Natural killer cell treated with Interleukin-12 subunit alpha and Interleukin-12 subunit beta and Interleukin-15 and Interleukin-18, amount 100 ng/mL, for 72 hours (primary cell): ENCODE data around the gene SIRT3. TPM values are rescaled to one million over a fixed set of nuclear protein-coding genes. Genes with fewer than 3 reads are reported as not detected.
"Not testable (repeated sequence)": the region's sequence is repeated elsewhere in the genome, so short reads cannot be mapped to it uniquely, and the experiment has no call there.

Experiments
- ATAC-seq, 2 donors: fragments of 150-1000 bp; cut with Tn5 transposase in 1 of 2; sonication (Bioruptor Pico), chemical (Tn5 transposase) in 1 of 2; 2 replicates each; pipeline ENCODE4 v1.10.0; 2021
- DNase-seq: peaks from one replicate; pipeline ENCODE4 v3.0.0; 2022; ENCODE audit warnings: low spot score
- H3K27ac Mint-ChIP-seq, 2 donors: 1 replicate in 1 of 2; 2 replicates in 1 of 2; pipeline ENCODE4 v1.8.0; 2022; ENCODE audit warnings: mixed read lengths in 2 of 2, mild to moderate bottlenecking in 1 of 2, moderate library complexity in 1 of 2
- H3K27me3 Mint-ChIP-seq, 2 donors: 1 replicate in 1 of 2; 2 replicates in 1 of 2; pipeline ENCODE4 v1.8.0; 2022; ENCODE audit warnings: mixed read lengths in 2 of 2
- H3K36me3 Mint-ChIP-seq: one replicate; pipeline ENCODE4 v1.8.0; 2022; ENCODE audit warnings: mixed read lengths
- H3K4me1 Mint-ChIP-seq, 2 donors: 1 replicate in 1 of 2; 2 replicates in 1 of 2; pipeline ENCODE4 v1.8.0; 2022; ENCODE audit warnings: low read depth in 2 of 2, mixed read lengths in 2 of 2, mild to moderate bottlenecking in 1 of 2
- H3K4me3 Mint-ChIP-seq: one replicate; pipeline ENCODE4 v1.8.0; 2022; ENCODE audit warnings: mixed read lengths
- H3K9me3 Mint-ChIP-seq: 2 replicates; pipeline ENCODE4 v1.8.0; 2022; ENCODE audit warnings: mixed read lengths
- total RNA-seq, 2 donors: library from RNA; stranded (reverse); gene quantifications; one replicate each; pipeline ENCODE4 v1.2.3, GENCODE V29; 2022

The SIRT3 gene
- total RNA-seq, 2 donors from 2014 or later, result 13.7 to 16.3 TPM

DNA sequence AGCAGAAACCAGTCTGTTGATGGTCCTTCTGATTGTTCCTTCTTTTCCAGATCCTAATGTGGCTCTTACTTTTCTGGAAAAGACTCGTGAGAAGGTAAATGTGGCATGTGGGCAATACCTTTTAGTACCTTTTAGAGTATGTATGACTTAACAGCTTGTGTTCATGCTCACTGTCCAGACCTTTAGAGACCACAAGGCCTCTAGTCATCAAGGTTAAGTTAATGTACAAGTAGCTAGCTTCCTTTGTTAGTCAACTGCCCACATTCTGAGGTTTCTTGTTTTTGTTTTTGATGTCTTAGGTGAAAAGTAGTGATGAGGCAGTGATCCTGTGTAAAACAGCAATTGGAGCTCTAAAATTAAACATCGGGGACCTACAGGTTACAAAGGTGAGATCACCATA, 8.2 kb upstream of the SIRT3 start:
- H3K4me3 Mint-ChIP-seq, result no peak overlapping the region
- DNase-seq (no peak), ATAC-seq (no peak)
- peaks cover 23 to 27% of the 10 kb centered on the region in 2 donors for H3K4me1 Mint-ChIP-seq
- H3K27ac Mint-ChIP-seq, result no peak overlapping the region
- no peaks in the 10 kb centered on the region for H3K9me3 Mint-ChIP-seq
- no peaks in the 10 kb centered on the region for H3K27me3 Mint-ChIP-seq
- peaks cover 51% of the 10 kb centered on the region for H3K36me3 Mint-ChIP-seq

DNA sequence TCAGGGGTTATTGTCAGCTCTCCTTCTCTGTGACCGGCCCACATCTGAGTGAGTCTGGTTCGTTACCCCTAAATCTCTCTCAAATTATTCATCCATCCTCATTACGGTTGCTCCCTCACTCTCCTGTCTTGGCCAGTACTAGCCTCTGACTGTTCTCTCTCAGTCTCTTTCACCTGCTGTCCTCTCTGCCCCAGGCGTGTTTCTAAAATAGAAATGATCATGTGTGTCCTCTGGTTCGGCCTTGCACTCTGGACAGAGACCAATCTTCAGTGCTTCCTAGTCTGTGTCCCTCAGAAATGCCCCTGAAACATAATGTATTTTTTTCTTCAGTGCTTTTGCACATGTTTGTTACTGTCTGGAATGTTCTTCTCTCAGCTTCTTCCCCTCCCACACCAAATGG, 5.5 kb upstream of the SIRT3 start:
- peak overlapping the region in 1 of 2 donors; percentile 36 for H3K27ac Mint-ChIP-seq
- peaks cover 29 to 42% of the 10 kb centered on the region in 2 donors for H3K4me1 Mint-ChIP-seq
- no peak overlapping the region for H3K4me3 Mint-ChIP-seq
- DNase-seq, result no peak
- H3K27me3 Mint-ChIP-seq, result no peaks in the 10 kb centered on the region
- H3K36me3 Mint-ChIP-seq, result peaks cover 42% of the 10 kb centered on the region
- no peak for ATAC-seq
- H3K9me3 Mint-ChIP-seq, result no peaks in the 10 kb centered on the region

GRCh38 chr11:240315-240714, 4.2 kb upstream of the SIRT3 start:
- H3K27ac Mint-ChIP-seq, result no peak overlapping the region
- DNase-seq (no peak), ATAC-seq (no peak)
- peaks cover 35 to 47% of the 10 kb centered on the region in 2 donors for H3K4me1 Mint-ChIP-seq
- peaks cover 34% of the 10 kb centered on the region for H3K36me3 Mint-ChIP-seq
- no peak overlapping the region for H3K4me3 Mint-ChIP-seq
- H3K9me3 Mint-ChIP-seq, result no peaks in the 10 kb centered on the region
- H3K27me3 Mint-ChIP-seq, result no peaks in the 10 kb centered on the region

- H3K27ac Mint-ChIP-seq, result peak overlapping the region; percentile 97
Observed at GRCh38 chr11:238346-238745, 2.2 kb upstream of the SIRT3 start.

DNA sequence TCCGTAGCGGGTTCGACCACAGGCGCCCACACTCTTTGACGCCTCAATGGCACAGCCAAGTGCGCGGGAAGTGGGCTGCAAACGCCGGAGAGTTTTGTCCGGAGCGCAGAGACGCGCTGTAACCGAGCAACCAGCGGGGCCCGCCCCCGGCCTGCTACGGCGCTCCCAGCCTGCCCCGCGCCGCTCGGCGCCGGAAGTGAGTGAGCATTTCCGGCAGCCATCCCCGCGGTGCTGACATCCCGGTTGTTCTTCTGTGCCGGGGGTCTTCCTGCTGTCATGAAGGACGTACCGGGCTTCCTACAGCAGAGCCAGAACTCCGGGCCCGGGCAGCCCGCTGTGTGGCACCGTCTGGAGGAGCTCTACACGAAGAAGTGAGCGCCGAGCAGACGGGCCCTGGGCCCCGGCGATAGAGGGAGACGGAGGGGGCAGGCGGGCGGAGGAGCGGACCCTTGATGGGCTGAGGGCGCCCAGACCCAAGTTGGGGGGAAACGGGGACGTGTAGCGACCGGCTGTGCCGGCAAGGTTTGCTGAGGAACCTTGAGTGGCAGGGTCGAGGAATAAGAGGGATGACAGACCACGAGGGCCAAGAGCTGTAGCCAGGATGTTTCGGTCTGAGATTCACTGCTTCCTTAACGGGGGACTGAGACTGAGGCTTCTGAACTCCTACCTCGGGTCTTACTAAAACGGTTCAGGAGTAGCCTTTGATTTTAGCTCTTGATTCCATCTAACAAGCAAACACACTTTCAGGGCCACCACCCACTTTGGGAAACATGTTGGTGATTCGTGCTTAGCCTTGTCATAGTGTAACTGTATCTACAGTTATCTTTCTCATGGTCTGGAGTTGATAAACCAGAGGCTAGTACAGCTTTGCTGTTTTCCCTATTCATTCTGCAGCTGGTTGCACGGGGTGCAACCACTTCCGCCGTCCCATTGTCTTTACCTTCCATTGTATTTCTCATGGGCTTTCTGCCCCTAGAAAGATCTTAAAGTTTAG, 929 bp upstream of the SIRT3 start, which contains the start of gene PSMD13:
Gene PSMD13 (plus strand): TSS at position 203 of the 994 bp plus-strand sequence. CDS start 74 bp downstream, at position 277.
- Mint-ChIP-seq H3K36me3 (peaks cover 17% of the 10 kb centered on the region), H3K27me3 (no peaks in the 10 kb centered on the region), H3K4me1 (peaks cover 30 to 40% of the 10 kb centered on the region in 2 donors), H3K9me3 (no peaks in the 10 kb centered on the region), H3K27ac (peak within 1 kb of the TSS; percentile 97), H3K4me3 (peak within 1 kb of the TSS; percentile 96)
- ATAC-seq (peak; percentile 92 to 93), DNase-seq (peak; percentile 95)

More at GRCh38 chr11:238346-238745, 2.2 kb upstream of the SIRT3 start:
- ATAC-seq, H3K9me3 Mint-ChIP-seq, DNase-seq, H3K27me3 Mint-ChIP-seq: not testable (repeated sequence)
- H3K36me3 Mint-ChIP-seq, result peaks cover 26% of the 10 kb centered on the region
- H3K4me1 Mint-ChIP-seq, result peaks cover 36 to 47% of the 10 kb centered on the region in 2 donors
- peak overlapping the region; percentile 96 for H3K4me3 Mint-ChIP-seq

- peak; percentile 28 to 50 for ATAC-seq
- H3K4me1 Mint-ChIP-seq, result peaks cover 23 to 31% of the 10 kb centered on the region in 2 donors
- H3K9me3 Mint-ChIP-seq, result no peaks in the 10 kb centered on the region
- peak overlapping the region; percentile 96 for H3K4me3 Mint-ChIP-seq
- H3K27ac Mint-ChIP-seq, result peak overlapping the region; percentile 97
- H3K27me3 Mint-ChIP-seq, result no peaks in the 10 kb centered on the region
- peaks cover 7% of the 10 kb centered on the region for H3K36me3 Mint-ChIP-seq
- peak; percentile 81 for DNase-seq
Observed at GRCh38 chr11:235609-235996, 539 bp downstream of the SIRT3 start.

DNA sequence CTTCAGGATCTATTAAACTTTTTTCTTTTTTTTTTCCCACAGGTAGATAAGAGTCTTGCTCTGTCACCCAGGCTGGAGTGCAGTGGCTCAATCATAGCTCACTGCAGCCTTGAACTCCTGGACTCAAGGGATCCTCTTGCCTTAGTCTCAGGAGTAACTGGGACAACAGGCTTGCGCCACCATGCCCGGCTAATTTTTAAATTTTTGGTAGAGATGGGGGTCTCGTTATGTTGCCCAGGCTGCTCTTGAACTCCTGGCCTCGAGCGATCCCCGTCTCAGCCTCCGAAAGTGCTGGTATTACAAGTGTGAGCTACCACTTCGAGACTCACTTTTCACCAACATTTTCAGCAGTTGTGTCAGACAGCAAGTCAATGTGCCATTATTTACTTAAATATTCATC, 962 bp downstream of the SIRT3 start:
- no peaks in the 10 kb centered on the region for H3K27me3 Mint-ChIP-seq
- ATAC-seq (no peak), DNase-seq (no peak)
- peak overlapping the region; percentile 96 for H3K4me3 Mint-ChIP-seq
- peak overlapping the region; percentile 97 for H3K27ac Mint-ChIP-seq
- peaks cover 20 to 31% of the 10 kb centered on the region in 2 donors for H3K4me1 Mint-ChIP-seq
- H3K36me3 Mint-ChIP-seq, result peaks cover 7% of the 10 kb centered on the region
- H3K9me3 Mint-ChIP-seq, result no peaks in the 10 kb centered on the region

DNA sequence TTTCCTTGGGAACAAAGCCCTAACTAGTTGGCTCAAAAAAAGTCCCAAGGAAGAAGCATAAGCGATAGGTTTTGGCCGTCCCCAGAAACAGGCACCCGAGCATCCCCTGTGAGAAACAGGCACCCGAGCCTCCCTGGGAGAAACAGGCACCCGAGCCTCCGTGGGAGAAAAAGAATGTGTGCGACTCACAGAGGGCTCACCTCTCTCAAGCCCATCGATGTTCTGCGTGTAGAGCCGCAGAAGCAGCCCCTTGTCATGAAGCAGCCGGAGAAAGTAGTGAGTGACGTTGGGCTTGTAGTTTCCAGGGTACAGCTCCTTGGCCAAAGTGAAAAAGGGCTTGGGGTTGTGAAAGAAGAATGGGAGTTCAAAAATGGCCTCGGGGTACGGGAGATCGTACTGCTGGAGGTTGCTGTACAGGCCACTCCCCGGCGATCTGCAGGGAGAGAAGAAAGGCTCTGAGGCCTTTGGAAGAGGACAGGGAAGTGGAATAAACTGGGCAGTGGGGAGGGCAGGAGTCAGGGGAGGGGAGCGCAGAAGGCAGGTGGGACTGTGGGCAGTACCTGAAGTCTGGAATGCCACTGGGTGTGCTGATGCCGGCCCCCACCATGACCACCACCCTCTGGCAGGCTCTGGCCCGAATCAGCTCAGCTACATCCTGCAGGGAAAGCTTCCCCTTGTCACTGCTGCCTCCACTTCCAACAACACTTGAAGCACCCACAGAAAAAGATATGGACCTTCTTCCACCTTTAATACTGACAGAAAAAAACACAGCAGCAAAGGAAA, 3.2 kb downstream of the SIRT3 start:
- Mint-ChIP-seq H3K4me1 (peaks cover 10 to 11% of the 10 kb centered on the region in 2 donors), H3K27me3 (no peaks in the 10 kb centered on the region), H3K36me3 (no peaks in the 10 kb centered on the region), H3K27ac (peak overlapping the region in 1 of 2 donors; percentile 25), H3K4me3 (no peak overlapping the region), H3K9me3 (no peaks in the 10 kb centered on the region)
- ATAC-seq, result no peak
- DNase-seq, result no peak

GRCh38 chr11:230431-230830, 5.7 kb downstream of the SIRT3 start:
- Mint-ChIP-seq H3K4me3 (no peak overlapping the region), H3K27me3 (no peaks in the 10 kb centered on the region), H3K4me1 (peaks cover 2 to 7% of the 10 kb centered on the region in 2 donors), H3K9me3 (no peaks in the 10 kb centered on the region), H3K36me3 (no peaks in the 10 kb centered on the region), H3K27ac (no peak overlapping the region)
- ATAC-seq (no peak), DNase-seq (no peak)

GRCh38 chr11:227824-228379, 8.2 kb downstream of the SIRT3 start:
- Mint-ChIP-seq H3K4me1 (peaks cover 0 to 3% of the 10 kb centered on the region in 2 donors), H3K4me3 (no peak overlapping the region), H3K9me3 (no peaks in the 10 kb centered on the region), H3K36me3 (no peaks in the 10 kb centered on the region), H3K27ac (no peak overlapping the region), H3K27me3 (no peaks in the 10 kb centered on the region)
- DNase-seq, result no peak
- ATAC-seq, result no peak

- Mint-ChIP-seq H3K4me3 (no peak overlapping the region), H3K36me3 (no peaks in the 10 kb centered on the region), H3K4me1 (peaks cover 0 to 6% of the 10 kb centered on the region in 2 donors), H3K27ac (peak overlapping the region in 1 of 2 donors; percentile 65), H3K9me3 (no peaks in the 10 kb centered on the region), H3K27me3 (no peaks in the 10 kb centered on the region)
- no peak for ATAC-seq
- DNase-seq, result no peak
Observed at GRCh38 chr11:225734-226453, 10.2 kb downstream of the SIRT3 start.

- no peak overlapping the region for H3K27ac Mint-ChIP-seq
- no peak for ATAC-seq
- H3K9me3 Mint-ChIP-seq, result no peaks in the 10 kb centered on the region
- H3K27me3 Mint-ChIP-seq, result no peaks in the 10 kb centered on the region
- DNase-seq, result no peak
- no peak overlapping the region for H3K4me3 Mint-ChIP-seq
- H3K4me1 Mint-ChIP-seq, result peaks cover 0 to 6% of the 10 kb centered on the region in 2 donors
- no peaks in the 10 kb centered on the region for H3K36me3 Mint-ChIP-seq
Observed at GRCh38 chr11:224424-224823, 11.7 kb downstream of the SIRT3 start.

DNA sequence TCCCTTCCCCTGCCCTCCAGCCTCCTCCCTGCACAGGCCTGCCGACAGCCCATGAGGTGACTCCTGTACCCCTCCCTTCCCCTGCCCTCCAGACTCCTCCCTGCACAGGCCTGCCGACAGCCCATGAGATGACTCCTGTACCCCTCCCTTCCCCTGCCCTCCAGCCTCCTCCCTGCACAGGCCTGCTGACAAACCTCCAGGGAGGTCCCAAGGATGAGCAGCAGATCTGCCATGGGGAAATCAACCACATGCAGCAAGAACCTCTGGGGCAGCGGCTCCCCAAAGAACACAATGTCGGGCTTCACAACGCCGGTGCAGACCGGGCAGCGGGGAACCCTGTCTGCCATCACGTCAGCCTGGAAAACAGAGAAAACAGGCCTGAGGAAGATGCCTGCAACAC, 12.3 kb downstream of the SIRT3 start:
- H3K4me1 Mint-ChIP-seq, result peaks cover 0 to 6% of the 10 kb centered on the region in 2 donors
- H3K27ac Mint-ChIP-seq, result no peak overlapping the region
- H3K27me3 Mint-ChIP-seq, result no peaks in the 10 kb centered on the region
- no peaks in the 10 kb centered on the region for H3K36me3 Mint-ChIP-seq
- DNase-seq, result no peak
- H3K4me3 Mint-ChIP-seq, result no peak overlapping the region
- H3K9me3 Mint-ChIP-seq, result no peaks in the 10 kb centered on the region
- ATAC-seq, result no peak
